Breast epithelium (tissue), 3 donors: ENCODE results near the gene STX2.

ENCODE experiments used
- POLR2A ChIP-seq: fragments of 450-650 bp; IDR thresholded peaks from one replicate; pipeline ENCODE4 v1.6.1; 2016; ENCODE audit warnings: antibody characterized with exemption, mild to moderate bottlenecking, moderate library complexity
- POLR2AphosphoS5 ChIP-seq, 3 donors: sonication (generic); formaldehyde crosslinking; IDR thresholded peaks; one replicate each; pipeline ENCODE4 v1.6.1; 2017; ENCODE audit warnings: antibody characterized with exemption in 3 of 3
- TF ChIP-seq, protein P1 (sequence below), 3 donors: fragments of 450-650 bp; IDR thresholded peaks; one replicate each; pipeline ENCODE4 v1.5.1; 2016 to 2017; ENCODE audit warnings: antibody characterized with exemption in 3 of 3, mild to moderate bottlenecking in 3 of 3, moderate library complexity in 3 of 3

- TF ChIP-seq POLR2A (no peak), POLR2AphosphoS5 (IDR thresholded peaks at IDR 0.05) (no peak)
- TF ChIP-seq, protein P1, sequence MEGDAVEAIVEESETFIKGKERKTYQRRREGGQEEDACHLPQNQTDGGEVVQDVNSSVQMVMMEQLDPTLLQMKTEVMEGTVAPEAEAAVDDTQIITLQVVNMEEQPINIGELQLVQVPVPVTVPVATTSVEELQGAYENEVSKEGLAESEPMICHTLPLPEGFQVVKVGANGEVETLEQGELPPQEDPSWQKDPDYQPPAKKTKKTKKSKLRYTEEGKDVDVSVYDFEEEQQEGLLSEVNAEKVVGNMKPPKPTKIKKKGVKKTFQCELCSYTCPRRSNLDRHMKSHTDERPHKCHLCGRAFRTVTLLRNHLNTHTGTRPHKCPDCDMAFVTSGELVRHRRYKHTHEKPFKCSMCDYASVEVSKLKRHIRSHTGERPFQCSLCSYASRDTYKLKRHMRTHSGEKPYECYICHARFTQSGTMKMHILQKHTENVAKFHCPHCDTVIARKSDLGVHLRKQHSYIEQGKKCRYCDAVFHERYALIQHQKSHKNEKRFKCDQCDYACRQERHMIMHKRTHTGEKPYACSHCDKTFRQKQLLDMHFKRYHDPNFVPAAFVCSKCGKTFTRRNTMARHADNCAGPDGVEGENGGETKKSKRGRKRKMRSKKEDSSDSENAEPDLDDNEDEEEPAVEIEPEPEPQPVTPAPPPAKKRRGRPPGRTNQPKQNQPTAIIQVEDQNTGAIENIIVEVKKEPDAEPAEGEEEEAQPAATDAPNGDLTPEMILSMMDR (IDR thresholded peaks at IDR 0.05), result no peak
These were observed 8.9 kb downstream of the STX2 start for GRCh38 chr12:130830246-130830551.
